B cell (primary cell): ENCODE results near the gene PARVG. TPM values are rescaled to one million over a fixed set of nuclear protein-coding genes. Genes with fewer than 3 reads are reported as not detected.

Experiments
- ATAC-seq: fragments of 200-7000 bp; cut with Tn5 transposase; one replicate; pipeline ENCODE4 v1.10.0; 2021; ENCODE audit warnings: low read depth, mild to moderate bottlenecking, moderate number of reproducible peaks, moderate library complexity
- CTCF ChIA-PET: fragments of 350-600 bp; sonication (Branson Sonifier 250); formaldehyde crosslinking; loops from one replicate; lab custom pipeline; 2021; ENCODE audit warnings: antibody characterized with exemption, inconsistent platforms; lab: Charles Lee
- POLR2A ChIA-PET: fragments of 350-600 bp; sonication (Branson Sonifier 250); formaldehyde crosslinking; loops from one replicate; lab custom pipeline; 2021; ENCODE audit warnings: antibody characterized with exemption; lab: Charles Lee
- DNase-seq: peaks from one replicate; pipeline ENCODE4 v3.0.0; 2013
- H2AFZ ChIP-seq: 2 replicates; pipeline ENCODE4 v1.6.1; 2012; ENCODE audit warnings: mild to moderate bottlenecking, low read depth, low read length; ENCODE audit not compliant: insufficient read depth, poor library complexity, severe bottlenecking
- H3K27ac ChIP-seq, 2 donors: 1 replicate in 1 of 2; 2 replicates in 1 of 2; pipeline ENCODE4 v1.5.1; 2012 to 2013; ENCODE audit warnings: low read length in 2 of 2, mild to moderate bottlenecking in 2 of 2, moderate library complexity in 1 of 2
- H3K27me3 ChIP-seq, 4 experiments: fragments of 200-600 bp in 1 of 4; sonication (generic) in 1 of 4; replicated peaks in 1 of 4; 1 replicate in 2 of 4; 2 replicates in 2 of 4; pipeline versions ENCODE4 v1.6.1 to v1.7.0; 2013 to 2016; ENCODE audit warnings: low read length in 3 of 4, mild to moderate bottlenecking in 2 of 4, mixed read lengths in 1 of 4, moderate library complexity in 1 of 4; ENCODE audit not compliant: insufficient read depth in 4 of 4, control insufficient read depth in 3 of 4; ENCODE audit errors: control extremely low read depth in 1 of 4
- H3K36me3 ChIP-seq, 2 experiments: replicated peaks in 1 of 2; 1 replicate in 1 of 2; 2 replicates in 1 of 2; pipeline versions ENCODE4 v1.6.1 to v1.7.1; 2013; ENCODE audit warnings: low read length in 1 of 2; ENCODE audit not compliant: insufficient read depth in 2 of 2, control insufficient read depth in 1 of 2; ENCODE audit errors: control extremely low read depth in 1 of 2, extremely low read depth in 1 of 2
- H3K4me1 ChIP-seq, 2 donors: fragments of 200-600 bp in 1 of 2; sonication (generic) in 1 of 2; 1 replicate in 1 of 2; 2 replicates in 1 of 2; pipeline versions ENCODE4 v1.5.1 to v1.6.1; 2013 to 2017; ENCODE audit warnings: low read length in 2 of 2; ENCODE audit not compliant: control insufficient read depth in 2 of 2, insufficient read depth in 2 of 2
- H3K4me2 ChIP-seq: replicated peaks from 2 replicates; pipeline ENCODE3; 2012; ENCODE audit warnings: mild to moderate bottlenecking, low read depth, low read length; ENCODE audit not compliant: poor library complexity, severe bottlenecking
- H3K4me3 ChIP-seq, 5 experiments: fragments of 200-600 bp in 1 of 5; sonication (generic) in 1 of 5; 1 replicate in 3 of 5; 2 replicates in 2 of 5; pipeline versions ENCODE4 v1.5.1 to v1.7.0; 2011 to 2016; ENCODE audit warnings: low read length in 4 of 5, mild to moderate bottlenecking in 4 of 5, low read depth in 2 of 5, control low read depth in 1 of 5, moderate library complexity in 1 of 5; ENCODE audit not compliant: insufficient read depth in 1 of 5; ENCODE audit errors: control extremely low read depth in 1 of 5, extremely low read depth in 1 of 5
- H3K79me2 ChIP-seq: fragments of 200-600 bp; sonication (generic); one replicate; pipeline ENCODE4 v1.6.0; 2016; ENCODE audit warnings: low read length; ENCODE audit not compliant: control insufficient read depth, insufficient read depth
- H3K9ac ChIP-seq: fragments of 200-600 bp; sonication (generic); 2 replicates; pipeline ENCODE4 v1.6.1; 2017; ENCODE audit warnings: mild to moderate bottlenecking, low read length, moderate library complexity
- H3K9me3 ChIP-seq, 3 donors: one replicate each; pipeline versions ENCODE4 v1.6.1 to v1.7.1; 2013; ENCODE audit warnings: low read length in 2 of 3; ENCODE audit not compliant: control insufficient read depth in 2 of 3, insufficient read depth in 1 of 3; ENCODE audit errors: control extremely low read depth in 1 of 3
- H4K20me1 ChIP-seq: 2 replicates; pipeline ENCODE4 v1.6.0; 2012; ENCODE audit warnings: mild to moderate bottlenecking, low read length; ENCODE audit not compliant: insufficient read depth, control insufficient read depth, poor library complexity, severe bottlenecking
- H3K27ac Mint-ChIP-seq: one replicate; pipeline ENCODE4 v1.8.0; 2021; ENCODE audit warnings: mixed read lengths
- H3K27me3 Mint-ChIP-seq: one replicate; pipeline ENCODE4 v1.8.0; 2021; ENCODE audit warnings: mixed read lengths
- H3K4me1 Mint-ChIP-seq: one replicate; pipeline ENCODE4 v1.8.0; 2021; ENCODE audit warnings: mixed read lengths
- H3K4me3 Mint-ChIP-seq: one replicate; pipeline ENCODE4 v1.8.0; 2021; ENCODE audit warnings: mixed read lengths
- H3K9me3 Mint-ChIP-seq: one replicate; pipeline ENCODE4 v1.8.0; 2022; ENCODE audit warnings: mixed read lengths; ENCODE audit not compliant: insufficient read depth
- EZH2 ChIP-seq: IDR thresholded peaks from 2 replicates; pipeline ENCODE4 v1.6.1; 2012; ENCODE audit warnings: borderline replicate concordance, low read depth, mild to moderate bottlenecking, moderate library complexity, low read length; ENCODE audit not compliant: insufficient read depth, poor library complexity, severe bottlenecking
- WGBS: methylation state at CpG from one replicate; pipeline ENCODE4 v1.1.5; 2013; ENCODE audit warnings: missing lambda C conversion rate; ENCODE audit not compliant: insufficient coverage; 5-methylcytosine and 5-hydroxymethylcytosine counted together
- intact Hi-C: fragments of 100-400 bp; cut with micrococcal nuclease; formaldehyde crosslinking; loops from one replicate; pipeline ENCODE4 v1.10.0; 2022
- polyA plus RNA-seq: library from polyadenylated mRNA; depleted of rRNA; stranded (reverse); fragments of >200 nt; gene quantifications from 2 replicates; pipeline ENCODE4 v1.2.3, GENCODE V29; 2012
- total RNA-seq, 2 donors: library from RNA; stranded (reverse); fragments of 120-200 nt in 1 of 2; gene quantifications; 1 replicate in 1 of 2; 2 replicates in 1 of 2; pipeline versions ENCODE4 v1.2.3 to v1.2.4, GENCODE V29; 2013 to 2022
- TF ChIP-seq, protein P1 (sequence below): fragments of 200-600 bp; IDR thresholded peaks from one replicate; pipeline ENCODE4 v1.8.0; 2022; ENCODE audit warnings: antibody characterized with exemption, mild to moderate bottlenecking

PARVG gene
- total and polyA plus RNA-seq, 2 donors (not counting 1 experiment from before 2014, with no cell fraction given), result 247 to 698 TPM

DNA sequence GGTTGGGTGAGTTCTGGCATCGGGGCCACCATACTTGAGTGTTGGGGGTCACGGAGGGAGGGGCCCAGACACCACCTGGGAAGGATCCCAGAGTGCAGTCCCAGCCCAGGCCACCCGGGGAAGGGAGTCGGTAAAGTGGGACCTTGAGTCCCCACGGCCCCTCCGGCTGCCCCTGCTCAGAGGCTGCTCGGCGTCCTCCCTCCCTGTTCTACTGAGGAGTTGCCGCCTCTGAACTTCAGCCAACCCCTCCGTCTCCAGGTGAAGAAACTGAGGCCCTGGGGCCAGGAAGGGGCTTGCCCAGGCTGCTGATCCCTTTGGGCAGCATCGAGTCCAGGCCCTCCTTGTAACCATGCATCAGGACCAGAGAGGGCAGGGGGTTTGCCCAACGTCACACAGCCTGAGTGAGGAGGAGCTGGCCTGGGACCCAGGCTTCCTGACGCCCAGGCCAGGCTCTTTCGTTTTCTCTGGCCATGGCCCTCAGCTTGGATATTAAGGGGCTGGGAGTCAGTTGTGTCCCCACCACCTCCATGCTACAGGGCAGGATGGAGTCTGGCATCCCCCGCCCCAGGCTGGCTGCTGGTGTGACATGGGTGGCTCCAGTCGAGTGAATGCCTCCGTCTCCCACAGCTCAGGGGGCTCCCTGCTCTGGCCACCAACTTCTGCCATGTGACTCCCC, 1.3 kb downstream of the PARVG start:
- POLR2A ChIA-PET, result interaction anchor here (1.0 to 2.3 kb wide), 5 partner anchors 9 to 155 kb away, joined by 3 to 28 read pairs (median 6); no protein-coding TSS in a partner anchor
- CTCF ChIA-PET, result interaction anchor here (0.5 to 4.2 kb wide), 8 partner anchors 10 to 444 kb away, joined by 3 to 22 read pairs (median 6); no protein-coding TSS in a partner anchor
- peak overlapping the region; percentile 95 for H3K27ac Mint-ChIP-seq
- 3% methylated on average over 15 of the region's 17 CpGs for WGBS
- no peaks in the 10 kb centered on the region for H3K27me3 Mint-ChIP-seq
- H3K9me3 Mint-ChIP-seq, result no peaks in the 10 kb centered on the region
- peak overlapping the region; percentile 93 to 95 for H3K27ac ChIP-seq
- TF ChIP-seq, protein P1, sequence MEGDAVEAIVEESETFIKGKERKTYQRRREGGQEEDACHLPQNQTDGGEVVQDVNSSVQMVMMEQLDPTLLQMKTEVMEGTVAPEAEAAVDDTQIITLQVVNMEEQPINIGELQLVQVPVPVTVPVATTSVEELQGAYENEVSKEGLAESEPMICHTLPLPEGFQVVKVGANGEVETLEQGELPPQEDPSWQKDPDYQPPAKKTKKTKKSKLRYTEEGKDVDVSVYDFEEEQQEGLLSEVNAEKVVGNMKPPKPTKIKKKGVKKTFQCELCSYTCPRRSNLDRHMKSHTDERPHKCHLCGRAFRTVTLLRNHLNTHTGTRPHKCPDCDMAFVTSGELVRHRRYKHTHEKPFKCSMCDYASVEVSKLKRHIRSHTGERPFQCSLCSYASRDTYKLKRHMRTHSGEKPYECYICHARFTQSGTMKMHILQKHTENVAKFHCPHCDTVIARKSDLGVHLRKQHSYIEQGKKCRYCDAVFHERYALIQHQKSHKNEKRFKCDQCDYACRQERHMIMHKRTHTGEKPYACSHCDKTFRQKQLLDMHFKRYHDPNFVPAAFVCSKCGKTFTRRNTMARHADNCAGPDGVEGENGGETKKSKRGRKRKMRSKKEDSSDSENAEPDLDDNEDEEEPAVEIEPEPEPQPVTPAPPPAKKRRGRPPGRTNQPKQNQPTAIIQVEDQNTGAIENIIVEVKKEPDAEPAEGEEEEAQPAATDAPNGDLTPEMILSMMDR, result no peak
- TF ChIP-seq EZH2, result no peak
- peaks cover 8% of the 10 kb centered on the region for H4K20me1 ChIP-seq
- peaks cover 65% of the 10 kb centered on the region for H3K79me2 ChIP-seq
- H3K27me3 ChIP-seq, result no peaks in the 10 kb centered on the region
- H3K9ac ChIP-seq, result peak overlapping the region; percentile 87
- H3K4me2 ChIP-seq, result peak overlapping the region; percentile 93
- H3K9me3 ChIP-seq, result no peaks in the 10 kb centered on the region
- intact Hi-C loops, result loop anchor here (1.0 to 5.0 kb wide), 7 partner anchors 9 to 370 kb away; partner anchors contain the start of genes EFCAB6, PARVB, RTL6 and SAMM50
- H2AFZ ChIP-seq, result peak overlapping the region; percentile 82
- H3K4me3 ChIP-seq, result peak overlapping the region; percentile 70 to 98 (median 92)
- peaks cover 0 to 41% of the 10 kb centered on the region in 2 experiments for H3K36me3 ChIP-seq
- H3K4me1 Mint-ChIP-seq, result peaks cover 37% of the 10 kb centered on the region
- ATAC-seq (peak; percentile 8), DNase-seq (no peak)
- peak overlapping the region; percentile 94 for H3K4me3 Mint-ChIP-seq
- H3K4me1 ChIP-seq, result peaks cover 19 to 39% of the 10 kb centered on the region in 2 donors
